Type B pancreatic cell (in vitro differentiated cells): ENCODE results near the gene HOXB7. TPM values are rescaled to one million over a fixed set of nuclear protein-coding genes. Genes with fewer than 3 reads are reported as not detected.

Experiments
- DNase-seq: peaks from one replicate; pipeline ENCODE4 v3.0.0; 2021; ENCODE audit warnings: mixed read lengths; ENCODE audit not compliant: unreplicated experiment; ENCODE audit errors: extremely low spot score
- H3K27ac Mint-ChIP-seq: 2 replicates; pipeline ENCODE4 v1.8.0; 2021; ENCODE audit warnings: mild to moderate bottlenecking, mixed read lengths
- H3K27me3 Mint-ChIP-seq: 2 replicates; pipeline ENCODE4 v1.8.0; 2021; ENCODE audit warnings: mixed read lengths
- H3K36me3 Mint-ChIP-seq: 2 replicates; pipeline ENCODE4 v1.8.0; 2021; ENCODE audit warnings: mixed read lengths
- H3K4me1 Mint-ChIP-seq: one replicate; pipeline ENCODE4 v1.8.0; 2021; ENCODE audit warnings: mixed read lengths; ENCODE audit not compliant: unreplicated experiment
- H3K4me3 Mint-ChIP-seq: 2 replicates; pipeline ENCODE4 v1.8.0; 2021; ENCODE audit warnings: mild to moderate bottlenecking, mixed read lengths
- H3K9me3 Mint-ChIP-seq: 2 replicates; pipeline ENCODE4 v1.8.0; 2021; ENCODE audit warnings: mixed read lengths
- CTCF ChIP-seq: fragments of 200-600 bp; sonication (generic); conservative IDR thresholded peaks from 2 replicates; pipeline ENCODE4 v1.5.0; 2021; ENCODE audit warnings: antibody characterized with exemption, mild to moderate bottlenecking
- total RNA-seq: library from RNA; stranded (reverse); gene quantifications from 2 replicates; pipeline ENCODE4 v1.2.1, GENCODE V29; 2021; ENCODE audit warnings: low replicate concordance

Gene HOXB7
- total RNA-seq, 1 donor from 2014 or later: 9.8 TPM

DNA sequence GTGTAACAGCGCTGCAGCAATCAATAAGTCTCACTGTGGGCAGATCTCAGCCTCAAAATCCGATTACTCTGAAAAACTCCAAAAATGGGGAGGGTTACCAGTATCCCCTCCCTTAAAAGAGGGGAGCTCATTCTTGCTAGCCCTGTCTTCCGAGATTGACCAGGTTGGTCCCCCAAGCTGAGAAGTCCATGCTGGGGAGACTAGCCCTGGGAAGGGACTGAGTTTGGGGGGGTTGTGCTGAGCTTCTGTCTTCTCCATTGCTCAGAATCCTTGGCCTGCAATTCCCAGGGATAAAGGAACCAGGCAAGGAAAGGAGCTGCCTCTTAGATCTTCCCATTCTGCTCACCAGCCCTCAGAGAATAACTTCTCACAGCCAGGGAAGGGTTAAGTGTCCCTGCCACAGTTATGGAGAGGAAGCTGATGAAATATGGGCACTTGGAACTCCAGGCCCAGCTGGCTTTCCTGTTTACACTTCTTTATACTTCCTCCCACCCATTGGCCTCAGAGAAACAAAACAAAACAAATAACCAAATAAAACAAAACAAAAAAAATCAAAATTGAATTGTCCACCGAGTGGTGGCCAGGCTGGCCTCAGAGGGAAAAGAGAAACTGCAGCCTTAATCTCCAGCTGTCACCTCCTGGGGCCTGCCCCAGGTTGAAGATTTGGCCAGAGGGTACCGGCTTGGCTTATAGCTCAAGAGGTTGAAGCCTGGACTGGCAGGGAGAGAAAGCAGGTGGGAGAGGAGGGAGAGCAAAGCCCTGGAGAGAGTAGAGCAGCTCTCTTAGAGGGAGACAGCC, 23.3 kb downstream of the HOXB7 start:
- H3K36me3 Mint-ChIP-seq: peaks cover 52% of the 10 kb centered on the region
- H3K27ac Mint-ChIP-seq: peak overlapping the region; percentile 97
- no peak for TF ChIP-seq CTCF
- peaks cover 62% of the 10 kb centered on the region for H3K4me1 Mint-ChIP-seq
- DNase-seq: no peak
- peaks cover 97% of the 10 kb centered on the region for H3K27me3 Mint-ChIP-seq
- H3K9me3 Mint-ChIP-seq: no peaks in the 10 kb centered on the region
- peak overlapping the region; percentile 91 for H3K4me3 Mint-ChIP-seq

DNA sequence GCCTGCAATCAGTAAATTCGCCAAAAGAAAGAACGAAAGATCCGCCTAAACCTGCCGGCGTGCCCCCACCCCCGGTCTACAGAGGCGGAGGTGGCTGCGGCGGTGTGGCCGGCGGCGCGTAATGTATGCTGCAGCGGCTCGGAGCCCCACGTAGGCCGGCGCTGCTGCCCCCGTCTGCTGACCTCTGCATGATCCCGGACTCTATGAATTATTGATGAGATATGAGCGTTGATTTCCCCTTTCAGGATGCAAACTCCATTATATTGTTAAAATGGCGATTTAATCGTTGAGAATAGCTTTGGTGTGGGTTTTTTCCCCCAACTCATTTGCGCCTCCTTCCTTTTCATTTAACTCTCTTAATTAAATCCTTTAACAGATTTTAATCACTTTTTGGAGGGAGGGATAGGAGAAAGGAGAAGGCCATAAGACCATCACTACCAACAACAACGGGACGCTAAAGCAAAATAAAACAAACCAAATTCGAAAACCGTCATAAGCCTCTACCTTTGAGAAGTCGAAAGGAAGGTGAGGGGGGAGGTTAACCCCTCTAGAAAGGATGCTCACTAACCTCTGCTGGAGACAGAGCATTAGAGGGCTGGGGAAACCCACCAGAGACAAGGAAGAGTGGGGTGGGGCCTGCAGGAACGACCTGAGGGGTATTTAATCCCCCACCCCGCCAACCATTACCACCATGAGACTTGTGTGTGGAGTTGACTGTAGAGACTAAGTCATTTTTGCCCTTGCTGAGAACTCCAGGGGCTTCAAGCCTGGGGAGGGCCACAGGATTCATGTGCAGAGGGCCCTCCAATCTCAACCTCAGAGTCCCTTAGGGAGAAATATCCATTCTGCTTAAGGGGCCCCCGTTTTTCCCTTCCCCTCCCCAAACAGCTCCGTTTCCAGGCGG, 24.2 kb downstream of the HOXB7 start:
- Mint-ChIP-seq H3K36me3 (peaks cover 53% of the 10 kb centered on the region), H3K9me3 (no peaks in the 10 kb centered on the region), H3K27ac (peak overlapping the region; percentile 97), H3K27me3 (peaks cover 95% of the 10 kb centered on the region), H3K4me3 (peak overlapping the region; percentile 91), H3K4me1 (peaks cover 63% of the 10 kb centered on the region)
- TF ChIP-seq CTCF: no peak
- no peak for DNase-seq

DNA sequence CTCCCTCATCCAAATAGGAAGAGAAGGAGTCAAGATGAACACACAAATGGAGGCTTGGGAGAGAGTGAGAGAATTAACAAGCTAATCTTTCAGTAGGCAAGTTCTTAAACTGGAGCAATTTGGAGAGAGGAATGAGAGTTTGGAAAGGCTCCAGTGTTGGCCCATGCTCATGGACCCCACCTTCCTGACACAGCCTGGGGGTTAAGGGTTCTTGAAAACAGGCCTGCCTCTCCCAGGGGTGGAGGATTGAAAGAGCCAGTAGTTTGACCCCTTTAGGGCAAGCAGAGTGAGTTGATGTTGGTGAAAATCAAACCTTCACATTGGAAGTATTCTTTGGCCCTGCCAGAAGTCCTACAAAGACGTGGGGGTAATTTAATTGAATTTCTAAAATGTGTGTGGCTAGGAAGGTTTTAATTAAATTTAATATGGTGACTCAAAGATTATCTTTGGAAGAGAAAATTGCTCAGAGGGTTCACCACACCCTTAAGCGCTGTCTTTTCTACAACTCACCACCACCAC, 26.5 kb downstream of the HOXB7 start:
- peak overlapping the region; percentile 97 for H3K27ac Mint-ChIP-seq
- H3K4me3 Mint-ChIP-seq: peak overlapping the region; percentile 91
- peaks cover 37% of the 10 kb centered on the region for H3K36me3 Mint-ChIP-seq
- H3K27me3 Mint-ChIP-seq: peaks cover 95% of the 10 kb centered on the region
- no peak for TF ChIP-seq CTCF
- H3K4me1 Mint-ChIP-seq: peaks cover 53% of the 10 kb centered on the region
- no peak for DNase-seq
- H3K9me3 Mint-ChIP-seq: no peaks in the 10 kb centered on the region

DNA sequence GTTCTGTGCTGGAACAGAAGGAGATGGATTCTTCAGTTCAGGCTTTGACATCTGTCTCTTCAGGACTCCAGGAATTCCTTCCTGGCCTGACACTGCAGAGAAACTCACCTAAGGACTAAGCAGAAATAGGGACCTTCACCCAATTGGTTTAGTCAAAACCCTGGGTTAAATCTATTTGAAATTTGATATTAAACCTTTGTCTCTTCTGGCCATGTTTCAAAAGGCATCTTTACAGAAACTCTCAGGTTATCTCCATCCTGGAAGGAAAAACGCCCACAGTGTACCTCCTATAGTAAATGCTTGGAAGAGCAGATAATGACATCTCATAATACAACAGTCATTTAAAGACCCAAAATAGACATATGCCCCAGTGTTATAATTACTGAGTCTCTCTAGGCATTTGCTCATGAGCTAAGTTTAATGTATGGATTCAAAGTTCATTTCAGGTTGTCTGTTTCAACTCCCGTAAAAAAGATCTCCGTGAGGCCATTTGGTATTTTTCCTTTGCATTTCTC, 27.1 kb downstream of the HOXB7 start:
- no peak for DNase-seq
- Mint-ChIP-seq H3K9me3 (no peaks in the 10 kb centered on the region), H3K36me3 (peaks cover 42% of the 10 kb centered on the region), H3K4me3 (peak overlapping the region; percentile 91), H3K27ac (peak overlapping the region; percentile 97), H3K4me1 (peaks cover 58% of the 10 kb centered on the region), H3K27me3 (peaks cover 95% of the 10 kb centered on the region)
- TF ChIP-seq CTCF: no peak

- H3K4me3 Mint-ChIP-seq: peak overlapping the region; percentile 91
- no peak for DNase-seq
- H3K27ac Mint-ChIP-seq: peak overlapping the region; percentile 97
- peaks cover 42% of the 10 kb centered on the region for H3K36me3 Mint-ChIP-seq
- H3K27me3 Mint-ChIP-seq: peaks cover 90% of the 10 kb centered on the region
- no peaks in the 10 kb centered on the region for H3K9me3 Mint-ChIP-seq
- TF ChIP-seq CTCF: no peak
- H3K4me1 Mint-ChIP-seq: peaks cover 53% of the 10 kb centered on the region
Observed at GRCh38 chr17:48582750-48583069, 28.1 kb downstream of the HOXB7 start.
